Osteocyte (in vitro differentiated cells): ENCODE data around the gene CTNNBL1. TPM values are rescaled to one million over a fixed set of nuclear protein-coding genes. Genes with fewer than 3 reads are reported as not detected.

Experiments
- DNase-seq: peaks from one replicate; pipeline ENCODE4 v3.0.0; 2021; ENCODE audit warnings: mixed read lengths; ENCODE audit not compliant: unreplicated experiment; ENCODE audit errors: extremely low spot score
- H3K27ac Mint-ChIP-seq: one replicate; pipeline ENCODE4 v1.8.0; 2021; ENCODE audit warnings: mild to moderate bottlenecking, mixed read lengths; ENCODE audit not compliant: unreplicated experiment
- H3K27me3 Mint-ChIP-seq: one replicate; pipeline ENCODE4 v1.8.0; 2021; ENCODE audit warnings: mixed read lengths; ENCODE audit not compliant: unreplicated experiment
- H3K36me3 Mint-ChIP-seq: one replicate; pipeline ENCODE4 v1.8.0; 2021; ENCODE audit warnings: mixed read lengths; ENCODE audit not compliant: unreplicated experiment
- H3K4me1 Mint-ChIP-seq: one replicate; pipeline ENCODE4 v1.8.0; 2021; ENCODE audit warnings: mixed read lengths; ENCODE audit not compliant: unreplicated experiment
- H3K4me3 Mint-ChIP-seq: one replicate; pipeline ENCODE4 v1.8.0; 2021; ENCODE audit warnings: mild to moderate bottlenecking, moderate library complexity, mixed read lengths; ENCODE audit not compliant: unreplicated experiment
- H3K9me3 Mint-ChIP-seq: one replicate; pipeline ENCODE4 v1.8.0; 2021; ENCODE audit warnings: mixed read lengths; ENCODE audit not compliant: unreplicated experiment
- CTCF ChIP-seq: fragments of 200-600 bp; sonication (generic); IDR thresholded peaks from 2 replicates; pipeline ENCODE4 v1.5.0; 2021; ENCODE audit warnings: antibody characterized with exemption, mild to moderate bottlenecking, moderate library complexity
- total RNA-seq: library from RNA; stranded (reverse); gene quantifications from 2 replicates; pipeline ENCODE4 v1.2.1, GENCODE V29; 2021

Gene CTNNBL1
- total RNA-seq, 1 donor from 2014 or later = 43.4 TPM

DNA sequence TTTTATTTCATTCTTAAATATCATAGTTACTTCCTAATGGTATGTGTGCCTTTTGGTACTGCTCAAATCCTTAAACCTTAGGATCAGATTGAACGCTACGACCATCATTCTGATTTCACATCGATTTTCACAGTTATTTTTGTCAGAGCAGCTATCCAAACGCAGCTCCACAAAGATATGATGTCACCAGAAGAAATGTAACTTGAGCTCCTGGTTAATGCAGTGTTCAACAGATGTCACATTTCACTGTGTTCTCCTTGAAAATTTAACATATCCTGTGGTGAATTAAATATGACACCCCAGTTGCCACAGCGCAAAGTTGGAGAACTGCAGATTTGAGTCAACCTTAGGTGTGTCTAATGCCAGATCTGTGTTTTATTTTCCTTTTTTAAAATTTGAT is 81.4 kb downstream of the CTNNBL1 start:
- no peak for DNase-seq
- Mint-ChIP-seq H3K4me1 (no peaks in the 10 kb centered on the region), H3K27me3 (no peaks in the 10 kb centered on the region), H3K9me3 (no peaks in the 10 kb centered on the region), H3K27ac (no peak overlapping the region), H3K36me3 (peaks cover 30% of the 10 kb centered on the region), H3K4me3 (no peak overlapping the region)
- TF ChIP-seq CTCF = no peak

GRCh38 chr20:37776049-37776448 is 82.2 kb downstream of the CTNNBL1 start:
- Mint-ChIP-seq H3K4me3 (no peak overlapping the region), H3K9me3 (no peaks in the 10 kb centered on the region), H3K4me1 (no peaks in the 10 kb centered on the region), H3K27me3 (no peaks in the 10 kb centered on the region), H3K27ac (no peak overlapping the region), H3K36me3 (peaks cover 27% of the 10 kb centered on the region)
- TF ChIP-seq CTCF = no peak
- DNase-seq = no peak

- no peaks in the 10 kb centered on the region for H3K4me1 Mint-ChIP-seq
Measured at GRCh38 chr20:37776526-37776925, 82.7 kb downstream of the CTNNBL1 start.

DNA sequence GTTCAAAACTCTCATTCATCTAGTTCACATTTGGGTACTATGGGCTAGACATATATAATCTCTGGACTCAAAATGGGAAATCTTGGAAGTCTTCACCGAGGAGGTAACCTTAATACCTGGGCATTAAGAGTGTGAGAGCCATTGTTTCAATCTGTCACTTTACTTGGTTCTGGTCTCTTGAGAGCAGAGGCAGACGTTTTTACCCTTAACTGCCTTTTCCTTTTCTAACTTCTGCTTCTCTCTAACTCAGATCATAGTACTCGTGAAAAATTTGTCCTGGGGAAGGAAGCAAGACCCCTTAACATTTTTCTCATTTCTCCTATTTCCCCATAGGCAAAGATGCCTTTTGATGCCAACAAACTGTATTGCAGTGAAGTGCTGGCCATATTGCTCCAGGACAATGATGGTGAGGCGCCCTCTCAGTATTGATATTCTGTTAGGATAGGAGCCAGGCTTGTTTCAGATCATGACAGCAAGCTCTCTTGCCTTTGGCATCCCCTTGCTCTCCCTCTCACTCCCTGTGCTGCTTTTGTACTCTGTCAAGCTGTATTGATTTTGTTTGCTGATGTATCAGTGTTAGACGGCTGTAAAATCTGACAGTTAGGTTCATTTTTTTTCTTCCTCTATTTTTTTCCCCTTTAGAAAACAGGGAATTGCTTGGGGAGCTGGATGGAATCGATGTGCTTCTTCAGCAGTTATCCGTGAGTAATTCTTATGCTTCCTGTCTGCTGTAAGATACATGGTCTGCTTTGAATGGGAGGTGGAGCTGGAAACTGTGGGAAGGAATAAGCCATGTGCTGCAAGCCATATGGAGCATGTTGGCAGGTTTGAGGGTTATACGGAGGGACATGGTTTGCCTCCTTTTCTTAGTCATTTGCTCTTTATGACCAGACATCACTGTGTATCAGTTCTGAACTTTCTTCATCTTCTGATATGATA is 83.5 kb downstream of the CTNNBL1 start:
- TF ChIP-seq CTCF = no peak
- H3K27me3 Mint-ChIP-seq = no peaks in the 10 kb centered on the region
- no peaks in the 10 kb centered on the region for H3K9me3 Mint-ChIP-seq
- no peak overlapping the region for H3K27ac Mint-ChIP-seq
- no peak for DNase-seq
- no peak overlapping the region for H3K4me3 Mint-ChIP-seq
- no peaks in the 10 kb centered on the region for H3K4me1 Mint-ChIP-seq
- H3K36me3 Mint-ChIP-seq = peaks cover 28% of the 10 kb centered on the region

More at GRCh38 chr20:37776526-37776925, 82.7 kb downstream of the CTNNBL1 start:
- Mint-ChIP-seq H3K9me3 (no peaks in the 10 kb centered on the region), H3K27me3 (no peaks in the 10 kb centered on the region), H3K4me3 (no peak overlapping the region), H3K36me3 (peaks cover 26% of the 10 kb centered on the region), H3K27ac (no peak overlapping the region)
- no peak for DNase-seq
- TF ChIP-seq CTCF = no peak

DNA sequence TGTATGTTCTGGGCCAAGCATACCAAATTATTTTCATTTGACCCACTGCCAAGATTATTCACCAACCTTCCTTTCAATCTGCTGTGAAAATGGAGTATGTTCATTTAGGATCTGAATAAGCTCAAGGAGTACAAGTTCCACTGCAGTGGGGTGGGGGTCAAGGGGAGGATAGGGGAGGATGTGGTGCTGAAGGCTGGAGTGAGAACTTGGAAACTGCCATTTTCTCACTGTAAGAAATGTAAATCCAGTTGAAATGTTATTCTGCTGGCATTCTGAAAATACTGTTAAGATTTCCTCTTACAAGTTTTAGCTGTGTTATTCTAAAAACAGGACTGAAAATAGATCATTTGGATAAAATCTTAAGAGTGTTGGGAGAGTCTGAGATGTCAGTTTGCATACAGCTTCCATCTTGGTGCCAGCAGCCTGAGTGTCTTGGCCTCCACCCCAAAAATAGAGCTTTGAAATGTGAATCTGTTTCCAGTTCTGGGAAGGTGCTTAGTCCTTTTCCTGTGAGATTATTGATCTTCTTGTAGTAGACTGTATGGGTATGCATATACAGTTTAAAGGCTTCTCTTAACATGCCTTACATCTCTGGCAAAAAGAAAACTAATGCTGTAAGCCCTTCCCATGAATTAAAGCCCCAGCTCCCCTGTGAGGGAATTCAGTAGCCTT is 84.3 kb downstream of the CTNNBL1 start:
- Mint-ChIP-seq H3K36me3 (peaks cover 29% of the 10 kb centered on the region), H3K9me3 (no peaks in the 10 kb centered on the region), H3K4me3 (no peak overlapping the region), H3K4me1 (no peaks in the 10 kb centered on the region), H3K27ac (no peak overlapping the region), H3K27me3 (no peaks in the 10 kb centered on the region)
- DNase-seq = no peak
- no peak for TF ChIP-seq CTCF
